NCI-H446 treated with DMSO at 0.1 percent for 48 hours (cell line): ENCODE results near the gene SAPCD2.

Source experiments
- DNase-seq: peaks from one replicate; lab custom pipeline; 2025; lab: John Stamatoyannopoulos, UW

SAPCD2 gene

GRCh38 chr9:137080260-137081122, 10.1 kb upstream of the SAPCD2 start:
- DNase-seq = no peak

- no peak for DNase-seq
Observed at GRCh38 chr9:137079401-137079787, 9.0 kb upstream of the SAPCD2 start.

GRCh38 chr9:137078701-137079400, 8.5 kb upstream of the SAPCD2 start:
- no peak for DNase-seq

GRCh38 chr9:137077758-137078693, 7.7 kb upstream of the SAPCD2 start:
- no peak for DNase-seq

GRCh38 chr9:137077010-137077747, 6.8 kb upstream of the SAPCD2 start, which contains the start of gene UAP1L1:
UAP1L1 (plus strand) TSS chr9:137077517; CDS start chr9:137077533, 16 bp downstream.
- no peak for DNase-seq

- no peak for DNase-seq
Observed at GRCh38 chr9:137076636-137077009, 6.3 kb upstream of the SAPCD2 start.

- DNase-seq = no peak
Observed at GRCh38 chr9:137075275-137075775, 5.0 kb upstream of the SAPCD2 start.

GRCh38 chr9:137074657-137075274, 4.4 kb upstream of the SAPCD2 start:
- no peak for DNase-seq

- DNase-seq = no peak
Observed at GRCh38 chr9:137073992-137074399, 3.6 kb upstream of the SAPCD2 start.

GRCh38 chr9:137071282-137071681, 925 bp upstream of the SAPCD2 start:
- DNase-seq = no peak

- no peak for DNase-seq
Observed at GRCh38 chr9:137070906-137071275, 534 bp upstream of the SAPCD2 start.

- DNase-seq = no peak
Observed at GRCh38 chr9:137069508-137070091, 757 bp downstream of the SAPCD2 start.

- no peak for DNase-seq
Observed at GRCh38 chr9:137068539-137069507, 1.5 kb downstream of the SAPCD2 start.

- DNase-seq = peak; percentile 37
Observed at GRCh38 chr9:137067860-137068538, 2.4 kb downstream of the SAPCD2 start.

GRCh38 chr9:137066096-137066861, 4.1 kb downstream of the SAPCD2 start:
- no peak for DNase-seq

- DNase-seq = no peak
Observed at GRCh38 chr9:137065336-137065967, 4.9 kb downstream of the SAPCD2 start.

- DNase-seq = no peak
Observed at GRCh38 chr9:137064880-137065164, 5.5 kb downstream of the SAPCD2 start.
